ENCODE results near the gene IRF1.

The IRF1 gene

GRCh38 chr5:132473668-132474067 is 16.9 kb downstream of the IRF1 start:
- no peak overlapping the region for H3K4me3 ChIP-seq (ENCODE audit: low read depth, low read length)
- TF ChIP-seq CTCF (IDR thresholded peaks at IDR 0.05; ENCODE audit: insufficient read depth, low read depth, low read length, missing control alignments) = no peak
- DNase-seq (ENCODE audit: low read depth) = no peak

GRCh38 chr5:132473019-132473531 is 17.5 kb downstream of the IRF1 start:
- H3K4me3 ChIP-seq (ENCODE audit: low read depth, low read length) = no peak overlapping the region
- no peak for TF ChIP-seq CTCF (IDR thresholded peaks at IDR 0.05; ENCODE audit: insufficient read depth, low read depth, low read length, missing control alignments)
- DNase-seq (ENCODE audit: low read depth) = peak; percentile 93

DNA sequence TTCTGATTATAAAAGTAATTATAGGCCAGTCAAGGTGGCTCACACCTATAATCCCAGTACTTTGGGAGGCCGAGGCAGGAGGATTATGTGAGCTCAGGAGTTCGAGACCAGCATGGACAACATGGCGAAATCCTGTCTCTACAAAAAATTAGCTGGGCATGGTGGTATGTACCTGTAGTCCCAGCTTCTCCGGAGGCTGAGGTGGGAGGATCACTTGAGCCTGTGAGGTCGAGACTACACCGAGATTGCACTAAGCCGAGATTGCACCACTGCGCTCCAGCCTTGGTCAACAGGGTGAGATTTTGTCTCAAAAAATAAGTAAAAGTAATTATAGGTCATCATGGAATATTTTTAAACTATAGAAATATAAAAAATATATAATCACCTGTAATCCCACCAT is 18.1 kb downstream of the IRF1 start:
- TF ChIP-seq CTCF (IDR thresholded peaks at IDR 0.05; ENCODE audit: insufficient read depth, low read depth, low read length, missing control alignments) = no peak
- no peak overlapping the region for H3K4me3 ChIP-seq (ENCODE audit: low read depth, low read length)
- no peak for DNase-seq (ENCODE audit: low read depth)

- no peak for DNase-seq (ENCODE audit: low read depth)
- H3K4me3 ChIP-seq (ENCODE audit: low read depth, low read length) = no peak overlapping the region
- no peak for TF ChIP-seq CTCF (IDR thresholded peaks at IDR 0.05; ENCODE audit: insufficient read depth, low read depth, low read length, missing control alignments)
Observed at GRCh38 chr5:132471944-132472343, 18.6 kb downstream of the IRF1 start.

DNA sequence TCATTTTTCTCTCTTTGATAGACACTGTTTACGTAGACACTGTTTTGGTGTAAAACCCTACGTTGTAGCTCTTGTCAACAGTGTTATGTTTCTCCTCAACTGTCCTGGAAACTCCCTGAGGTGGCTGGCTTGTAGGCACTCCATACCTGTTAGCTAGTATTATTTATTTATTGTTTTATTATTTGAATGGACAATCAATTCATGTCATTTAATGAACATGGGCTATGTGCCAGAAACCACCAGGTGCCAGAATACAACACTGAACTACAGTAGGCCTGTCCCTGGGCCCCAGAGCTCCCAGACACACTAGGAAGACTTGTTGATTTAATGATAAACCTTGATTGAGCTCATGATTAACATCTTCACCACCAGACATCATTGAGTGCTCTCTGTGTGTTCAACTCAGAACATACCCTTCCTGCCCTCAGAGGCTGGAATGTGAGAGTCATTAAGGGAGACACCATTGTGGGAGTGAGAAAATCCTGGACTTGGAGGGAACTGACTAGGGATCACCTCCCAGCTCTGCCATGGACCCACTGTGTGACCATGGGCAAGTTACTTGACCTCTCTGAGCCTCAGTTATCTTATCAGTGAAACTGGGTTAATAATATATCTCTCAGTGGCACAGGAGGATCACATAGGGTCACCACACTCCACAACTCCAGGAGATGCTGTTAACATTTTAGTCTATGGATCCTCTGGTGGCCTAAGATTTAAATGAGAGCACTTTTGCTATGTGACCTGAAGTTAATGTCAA is 19.2 kb downstream of the IRF1 start:
- no peak for DNase-seq (ENCODE audit: low read depth)
- TF ChIP-seq CTCF (IDR thresholded peaks at IDR 0.05; ENCODE audit: insufficient read depth, low read depth, low read length, missing control alignments) = no peak
- H3K4me3 ChIP-seq (ENCODE audit: low read depth, low read length) = no peak overlapping the region

GRCh38 chr5:132470596-132470995 is 20.0 kb downstream of the IRF1 start:
- H3K4me3 ChIP-seq (ENCODE audit: low read depth, low read length) = no peak overlapping the region
- no peak for TF ChIP-seq CTCF (IDR thresholded peaks at IDR 0.05; ENCODE audit: insufficient read depth, low read depth, low read length, missing control alignments)
- DNase-seq (ENCODE audit: low read depth) = no peak

DNA sequence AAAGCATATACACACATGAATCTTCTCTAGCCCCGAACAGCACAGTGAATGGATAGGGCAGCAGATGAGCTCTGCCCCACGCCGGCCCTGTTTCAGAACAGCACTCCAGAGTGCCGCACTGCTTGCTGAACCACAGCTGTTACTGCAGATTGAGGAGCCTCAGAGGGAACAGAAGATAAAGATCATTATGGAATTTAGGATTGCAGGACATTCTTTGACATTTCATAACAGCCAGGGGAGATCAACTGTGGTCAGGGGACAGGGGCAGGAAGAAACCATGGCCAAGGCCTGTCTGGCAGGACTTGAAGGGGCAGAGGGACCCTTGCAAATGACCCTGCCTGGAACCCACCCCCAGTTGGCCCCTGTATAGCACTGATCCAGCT is 20.6 kb downstream of the IRF1 start:
- no peak overlapping the region for H3K4me3 ChIP-seq (ENCODE audit: low read depth, low read length)
- no peak for TF ChIP-seq CTCF (IDR thresholded peaks at IDR 0.05; ENCODE audit: insufficient read depth, low read depth, low read length, missing control alignments)
- DNase-seq (ENCODE audit: low read depth) = no peak

Measured in GM12865 (cell line).